Stimulated activated memory B cell treated with anti-CD40 and anti-IgM and Interleukin-4, amounts not matched to agents 10 μg/mL and 1 μg/mL and 100 μg/mL, for 72 hours (primary cell): ENCODE measurements around the gene MRPS31.

Experiments used
- ATAC-seq: fragments of 150-1000 bp; cut with Tn5 transposase; 2 replicates; pipeline ENCODE4 v1.10.0; 2021
- H3K27ac Mint-ChIP-seq: one replicate; pipeline ENCODE4 v1.8.0; 2022; ENCODE audit warnings: mild to moderate bottlenecking, mixed read lengths
- H3K27me3 Mint-ChIP-seq: one replicate; pipeline ENCODE4 v1.8.0; 2022; ENCODE audit warnings: mixed read lengths
- H3K36me3 Mint-ChIP-seq: one replicate; pipeline ENCODE4 v1.8.0; 2022; ENCODE audit warnings: mixed read lengths
- H3K4me1 Mint-ChIP-seq: one replicate; pipeline ENCODE4 v1.8.0; 2022; ENCODE audit warnings: mixed read lengths
- H3K4me3 Mint-ChIP-seq: one replicate; pipeline ENCODE4 v1.8.0; 2022; ENCODE audit warnings: mild to moderate bottlenecking, moderate library complexity, mixed read lengths
- H3K9me3 Mint-ChIP-seq: one replicate; pipeline ENCODE4 v1.8.0; 2022; ENCODE audit warnings: mixed read lengths

Gene MRPS31

DNA sequence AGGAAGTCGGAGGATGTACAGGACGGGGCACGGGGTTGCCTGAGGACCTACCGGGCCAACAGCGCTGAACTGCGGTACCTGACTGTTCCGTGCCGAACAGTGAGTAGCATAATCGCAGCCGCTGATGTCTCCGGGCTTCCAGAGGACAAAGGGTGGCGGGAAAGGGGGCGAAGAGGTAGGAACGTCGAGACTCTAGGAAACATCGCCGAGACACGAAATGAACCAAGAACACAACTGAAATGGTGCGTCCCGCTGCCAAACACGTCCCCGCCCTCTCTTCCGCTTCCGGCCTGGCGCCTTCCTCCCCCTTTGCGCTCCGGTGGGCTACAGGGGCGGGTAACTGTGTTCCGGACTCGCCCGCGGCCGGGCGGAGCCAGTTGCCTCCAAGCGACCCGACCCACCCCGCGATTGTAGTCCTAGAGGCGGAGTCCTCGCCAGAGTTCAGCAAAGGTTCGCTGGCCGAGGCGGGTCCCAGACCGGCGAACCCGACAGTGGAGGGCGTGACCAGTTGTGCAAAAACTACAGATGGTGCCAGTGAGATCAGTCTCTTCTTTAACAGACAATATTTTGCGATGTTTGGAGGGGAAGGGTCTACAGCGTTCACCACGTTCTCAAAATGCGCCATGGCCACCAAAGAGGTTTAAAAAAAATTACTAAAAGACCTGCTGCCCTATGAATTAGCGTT is at the start of gene MRPS31:
TSS of gene MRPS31 (minus strand) at position 257 of the 685 bp plus-strand sequence. CDS start at position 203, 54 bp downstream.
- Mint-ChIP-seq H3K36me3 (no peaks in the 10 kb centered on the region), H3K4me3 (peak within 1 kb of the TSS; percentile 94), H3K9me3 (no peaks in the 10 kb centered on the region), H3K27ac (peak within 1 kb of the TSS; percentile 90), H3K27me3 (no peaks in the 10 kb centered on the region), H3K4me1 (peaks cover 14% of the 10 kb centered on the region)
- ATAC-seq, result peak; percentile 100

- no peak for ATAC-seq
- H3K27ac Mint-ChIP-seq, result peak overlapping the region; percentile 44
- peaks cover 10% of the 10 kb centered on the region for H3K9me3 Mint-ChIP-seq
- no peak overlapping the region for H3K4me3 Mint-ChIP-seq
- H3K36me3 Mint-ChIP-seq, result peaks cover 20% of the 10 kb centered on the region
- peaks cover 32% of the 10 kb centered on the region for H3K4me1 Mint-ChIP-seq
- no peaks in the 10 kb centered on the region for H3K27me3 Mint-ChIP-seq
These were observed 48.9 kb upstream of the MRPS31 start for GRCh38 chr13:40819797-40820315.

DNA sequence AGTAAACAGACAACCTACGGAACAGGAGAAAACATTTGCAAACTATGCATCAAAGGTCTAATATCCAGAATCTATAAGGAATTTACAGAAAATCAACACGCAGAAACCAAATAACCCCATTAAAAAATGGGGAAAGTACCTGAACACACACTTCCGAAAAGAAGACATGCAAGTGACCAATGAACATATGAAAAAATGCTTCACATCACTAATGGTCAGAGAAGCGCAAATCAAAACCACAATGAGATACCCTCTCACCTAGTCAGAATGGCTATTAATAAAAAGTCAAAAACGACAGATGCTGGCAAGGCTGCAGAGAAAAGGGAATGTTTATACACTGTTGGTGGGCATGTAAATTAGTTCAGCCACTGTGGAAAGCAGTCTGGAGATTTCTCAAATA is 47.9 kb upstream of the MRPS31 start:
- H3K27ac Mint-ChIP-seq, result no peak overlapping the region
- peaks cover 11% of the 10 kb centered on the region for H3K9me3 Mint-ChIP-seq
- ATAC-seq, result no peak
- H3K4me3 Mint-ChIP-seq, result no peak overlapping the region
- H3K27me3 Mint-ChIP-seq, result no peaks in the 10 kb centered on the region
- peaks cover 28% of the 10 kb centered on the region for H3K36me3 Mint-ChIP-seq
- H3K4me1 Mint-ChIP-seq, result peaks cover 32% of the 10 kb centered on the region

GRCh38 chr13:40814803-40815202 is 43.8 kb upstream of the MRPS31 start:
- Mint-ChIP-seq H3K4me1 (peaks cover 40% of the 10 kb centered on the region), H3K9me3 (peaks cover 11% of the 10 kb centered on the region), H3K36me3 (peaks cover 53% of the 10 kb centered on the region), H3K27ac (no peak overlapping the region), H3K27me3 (no peaks in the 10 kb centered on the region), H3K4me3 (no peak overlapping the region)
- ATAC-seq, result no peak

- Mint-ChIP-seq H3K36me3 (peaks cover 62% of the 10 kb centered on the region), H3K27me3 (no peaks in the 10 kb centered on the region), H3K4me3 (no peak overlapping the region), H3K27ac (no peak overlapping the region), H3K4me1 (peaks cover 30% of the 10 kb centered on the region), H3K9me3 (peaks cover 11% of the 10 kb centered on the region)
- ATAC-seq, result no peak
These were observed 42.9 kb upstream of the MRPS31 start for GRCh38 chr13:40813667-40814454.

- peaks cover 11% of the 10 kb centered on the region for H3K9me3 Mint-ChIP-seq
- H3K4me3 Mint-ChIP-seq, result no peak overlapping the region
- H3K36me3 Mint-ChIP-seq, result peaks cover 65% of the 10 kb centered on the region
- no peak for ATAC-seq
- no peak overlapping the region for H3K27ac Mint-ChIP-seq
- no peaks in the 10 kb centered on the region for H3K27me3 Mint-ChIP-seq
- H3K4me1 Mint-ChIP-seq, result peaks cover 20% of the 10 kb centered on the region
These were observed 41.9 kb upstream of the MRPS31 start for GRCh38 chr13:40812724-40813445.

GRCh38 chr13:40812102-40812501 is 41.1 kb upstream of the MRPS31 start:
- Mint-ChIP-seq H3K9me3 (peaks cover 11% of the 10 kb centered on the region), H3K27ac (no peak overlapping the region), H3K27me3 (no peaks in the 10 kb centered on the region), H3K4me1 (peaks cover 18% of the 10 kb centered on the region), H3K4me3 (no peak overlapping the region), H3K36me3 (peaks cover 72% of the 10 kb centered on the region)
- ATAC-seq, result peak; percentile 39

DNA sequence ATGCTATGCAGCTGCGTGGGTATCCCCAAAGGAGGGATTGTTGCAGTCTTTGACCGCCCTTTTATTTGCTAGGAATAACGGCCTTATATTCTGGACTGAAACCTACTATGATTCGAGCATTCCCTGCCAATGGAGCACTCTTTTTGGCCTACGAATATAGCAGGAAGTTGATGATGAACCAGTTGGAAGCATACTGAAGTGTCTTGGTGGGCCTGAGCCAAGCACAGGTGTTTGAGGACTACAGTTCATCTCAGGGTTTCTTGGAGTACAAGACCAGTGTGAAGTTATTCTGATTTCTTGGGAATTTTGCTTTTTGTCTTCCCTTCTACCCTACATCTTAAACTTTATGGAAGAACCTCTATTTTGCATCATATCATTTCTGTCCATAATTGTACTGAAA is 38.5 kb upstream of the MRPS31 start:
- peaks cover 18% of the 10 kb centered on the region for H3K4me1 Mint-ChIP-seq
- H3K27me3 Mint-ChIP-seq, result no peaks in the 10 kb centered on the region
- no peak overlapping the region for H3K27ac Mint-ChIP-seq
- H3K36me3 Mint-ChIP-seq, result peaks cover 59% of the 10 kb centered on the region
- ATAC-seq, result no peak
- H3K9me3 Mint-ChIP-seq, result no peaks in the 10 kb centered on the region
- H3K4me3 Mint-ChIP-seq, result no peak overlapping the region

- no peak for ATAC-seq
- H3K36me3 Mint-ChIP-seq, result peaks cover 58% of the 10 kb centered on the region
- H3K27me3 Mint-ChIP-seq, result no peaks in the 10 kb centered on the region
- H3K27ac Mint-ChIP-seq, result no peak overlapping the region
- H3K4me1 Mint-ChIP-seq, result peaks cover under 1% of the 10 kb centered on the region
- H3K4me3 Mint-ChIP-seq, result no peak overlapping the region
- H3K9me3 Mint-ChIP-seq, result no peaks in the 10 kb centered on the region
These were observed 35.3 kb upstream of the MRPS31 start for GRCh38 chr13:40806241-40806640.

DNA sequence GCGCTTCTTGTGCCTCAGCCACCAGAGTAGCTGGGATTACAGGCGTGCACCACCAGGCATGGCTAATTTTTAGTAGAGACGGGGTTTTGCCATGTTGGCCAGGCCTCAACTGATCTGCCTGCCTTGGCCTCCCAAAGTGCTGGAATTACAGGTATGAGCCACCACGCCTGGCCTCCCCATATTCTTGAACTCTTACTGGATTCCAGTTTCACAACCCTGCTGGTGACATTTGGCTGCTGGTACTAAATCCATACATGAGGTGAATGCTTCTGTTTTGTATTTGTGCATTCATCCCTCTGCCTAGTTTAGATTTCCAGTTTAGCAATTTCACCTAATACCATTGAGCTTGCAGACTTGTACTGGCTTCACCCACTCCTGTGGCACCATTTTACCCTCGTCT is 32.3 kb upstream of the MRPS31 start:
- Mint-ChIP-seq H3K27me3 (no peaks in the 10 kb centered on the region), H3K4me3 (no peak overlapping the region), H3K27ac (no peak overlapping the region), H3K4me1 (no peaks in the 10 kb centered on the region), H3K36me3 (peaks cover 52% of the 10 kb centered on the region), H3K9me3 (no peaks in the 10 kb centered on the region)
- no peak for ATAC-seq

GRCh38 chr13:40801255-40802217 is 30.5 kb upstream of the MRPS31 start:
- Mint-ChIP-seq H3K27ac (no peak overlapping the region), H3K27me3 (no peaks in the 10 kb centered on the region), H3K4me1 (no peaks in the 10 kb centered on the region), H3K4me3 (no peak overlapping the region), H3K9me3 (no peaks in the 10 kb centered on the region), H3K36me3 (peaks cover 40% of the 10 kb centered on the region)
- ATAC-seq, result no peak

- H3K27ac Mint-ChIP-seq, result no peak overlapping the region
- no peaks in the 10 kb centered on the region for H3K27me3 Mint-ChIP-seq
- H3K36me3 Mint-ChIP-seq, result peaks cover 40% of the 10 kb centered on the region
- no peak overlapping the region for H3K4me3 Mint-ChIP-seq
- ATAC-seq, result no peak
- no peaks in the 10 kb centered on the region for H3K4me1 Mint-ChIP-seq
- H3K9me3 Mint-ChIP-seq, result no peaks in the 10 kb centered on the region
These were observed 29.6 kb upstream of the MRPS31 start for GRCh38 chr13:40800559-40800958.

DNA sequence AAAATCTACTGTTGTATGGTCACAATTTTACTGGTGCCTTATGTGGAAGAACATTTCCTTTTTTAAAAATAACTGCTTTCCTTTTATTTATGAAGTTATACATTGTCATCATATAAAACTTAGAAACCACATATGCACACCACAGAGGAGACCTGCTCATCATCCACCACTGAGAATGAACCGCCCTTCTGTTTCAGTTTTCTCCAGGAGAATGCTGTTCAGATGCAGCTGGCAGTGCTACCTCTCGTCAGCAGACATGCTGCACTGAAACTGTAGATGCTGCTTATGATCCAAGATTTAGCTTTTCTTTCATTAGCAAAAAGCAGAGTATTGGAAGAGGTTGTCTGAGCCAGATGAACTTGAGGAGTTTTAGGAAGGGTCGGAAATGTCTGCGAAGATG is 28.5 kb upstream of the MRPS31 start:
- no peak overlapping the region for H3K27ac Mint-ChIP-seq
- H3K9me3 Mint-ChIP-seq, result no peaks in the 10 kb centered on the region
- no peak overlapping the region for H3K4me3 Mint-ChIP-seq
- H3K4me1 Mint-ChIP-seq, result no peaks in the 10 kb centered on the region
- no peak for ATAC-seq
- no peaks in the 10 kb centered on the region for H3K27me3 Mint-ChIP-seq
- peaks cover 33% of the 10 kb centered on the region for H3K36me3 Mint-ChIP-seq

- Mint-ChIP-seq H3K9me3 (no peaks in the 10 kb centered on the region), H3K27ac (no peak overlapping the region), H3K27me3 (no peaks in the 10 kb centered on the region), H3K36me3 (peaks cover 22% of the 10 kb centered on the region), H3K4me3 (no peak overlapping the region), H3K4me1 (no peaks in the 10 kb centered on the region)
- ATAC-seq, result no peak
These were observed 27.4 kb upstream of the MRPS31 start for GRCh38 chr13:40798380-40798779.
